ENCODE measurements around the gene ASB15. TPM values are rescaled to one million over a fixed set of nuclear protein-coding genes. Genes with fewer than 3 reads are reported as not detected.

Gene ASB15
- polyA plus RNA-seq, 3 donors = not detected

DNA sequence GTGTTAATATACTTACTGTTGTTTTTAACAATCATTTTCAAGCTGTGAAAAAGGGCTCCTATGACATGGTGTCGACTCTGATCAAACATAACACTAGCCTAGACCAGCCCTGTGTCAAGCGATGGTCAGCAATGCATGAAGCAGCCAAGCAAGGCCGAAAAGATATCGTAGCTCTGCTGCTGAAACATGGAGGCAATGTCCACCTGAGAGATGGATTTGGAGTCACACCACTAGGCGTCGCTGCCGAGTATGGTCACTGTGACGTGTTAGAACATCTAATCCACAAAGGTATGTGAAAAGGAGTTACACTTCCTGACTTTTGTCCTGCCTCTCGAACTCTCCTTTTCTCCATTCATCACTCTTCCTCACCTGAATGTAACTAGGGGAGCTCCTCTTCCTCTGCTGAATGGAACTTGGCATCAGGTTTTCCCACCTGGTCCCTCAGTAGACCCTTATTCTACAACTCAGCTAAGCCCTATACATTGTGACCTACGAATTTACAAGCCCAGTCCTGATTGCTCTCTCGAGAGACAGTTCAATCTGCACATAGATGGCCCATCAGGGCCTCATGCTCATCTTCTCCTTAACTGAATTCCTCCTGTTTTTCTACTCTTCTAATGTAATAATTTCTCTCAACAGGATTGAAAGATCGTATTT is 23.0 kb downstream of the ASB15 start:
- Histone ChIP-seq H3K79me2 (ENCODE audit: insufficient read depth, low read length) (no peaks in the 10 kb centered on the region), H3K4me1 (ENCODE audit: control insufficient read depth in 1 of 2, insufficient read depth in 2 of 2, low read length in 2 of 2) (no peaks in the 10 kb centered on the region), H2AFZ (ENCODE audit: insufficient read depth, low read depth, low read length, poor library complexity, severe bottlenecking) (no peak overlapping the region), H3K9ac (ENCODE audit: insufficient read depth, low read length, poor library complexity, severe bottlenecking) (no peak overlapping the region), H3K36me3 (replicated peaks in 1 of 2; ENCODE audit: control insufficient read depth in 1 of 2, insufficient read depth in 2 of 2, low read length in 2 of 2) (no peaks in the 10 kb centered on the region), H3K4me3 (replicated peaks in 1 of 3; ENCODE audit: low read depth in 2 of 3, low read length in 3 of 3) (no peak overlapping the region), H3K4me2 (replicated peaks; ENCODE audit: extremely low read depth, low read length, poor library complexity, severe bottlenecking) (no peak overlapping the region), H3K27ac (ENCODE audit: low read depth in 1 of 2, low read length in 2 of 2) (no peak overlapping the region), H3K9me3 (replicated peaks in 1 of 2; ENCODE audit: control insufficient read depth in 1 of 2, insufficient read depth in 1 of 2, low read length in 2 of 2) (no peaks in the 10 kb centered on the region), H4K20me1 (ENCODE audit: insufficient read depth, low read length) (no peaks in the 10 kb centered on the region), H3K27me3 (ENCODE audit: control insufficient read depth in 2 of 2, insufficient read depth in 2 of 2, low read length in 2 of 2) (no peaks in the 10 kb centered on the region)
- WGBS (ENCODE audit: insufficient coverage) = 87% methylated on average over 5 of the region's 12 CpGs
- peaks cover 0 to 3% (median 0%) of the 10 kb centered on the region in 7 donors for H3K9me3 Mint-ChIP-seq
- no peaks in the 10 kb centered on the region for H3K36me3 Mint-ChIP-seq
- H3K4me3 Mint-ChIP-seq = no peak overlapping the region
- peak; percentile 7 to 47 (median 39) for DNase-seq
- intact Hi-C loops (cut with micrococcal nuclease) = no loop called here
- TF ChIP-seq, protein P1, sequence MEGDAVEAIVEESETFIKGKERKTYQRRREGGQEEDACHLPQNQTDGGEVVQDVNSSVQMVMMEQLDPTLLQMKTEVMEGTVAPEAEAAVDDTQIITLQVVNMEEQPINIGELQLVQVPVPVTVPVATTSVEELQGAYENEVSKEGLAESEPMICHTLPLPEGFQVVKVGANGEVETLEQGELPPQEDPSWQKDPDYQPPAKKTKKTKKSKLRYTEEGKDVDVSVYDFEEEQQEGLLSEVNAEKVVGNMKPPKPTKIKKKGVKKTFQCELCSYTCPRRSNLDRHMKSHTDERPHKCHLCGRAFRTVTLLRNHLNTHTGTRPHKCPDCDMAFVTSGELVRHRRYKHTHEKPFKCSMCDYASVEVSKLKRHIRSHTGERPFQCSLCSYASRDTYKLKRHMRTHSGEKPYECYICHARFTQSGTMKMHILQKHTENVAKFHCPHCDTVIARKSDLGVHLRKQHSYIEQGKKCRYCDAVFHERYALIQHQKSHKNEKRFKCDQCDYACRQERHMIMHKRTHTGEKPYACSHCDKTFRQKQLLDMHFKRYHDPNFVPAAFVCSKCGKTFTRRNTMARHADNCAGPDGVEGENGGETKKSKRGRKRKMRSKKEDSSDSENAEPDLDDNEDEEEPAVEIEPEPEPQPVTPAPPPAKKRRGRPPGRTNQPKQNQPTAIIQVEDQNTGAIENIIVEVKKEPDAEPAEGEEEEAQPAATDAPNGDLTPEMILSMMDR (IDR thresholded peaks at IDR 0.05) = peak; percentile 79
- H3K27me3 Mint-ChIP-seq (ENCODE audit: low read depth in 3 of 3) = peaks cover 0 to 2% (median 2%) of the 10 kb centered on the region in 3 donors
- no peaks in the 10 kb centered on the region for H3K4me1 Mint-ChIP-seq
- no peak overlapping the region for H3K27ac Mint-ChIP-seq

GRCh38 chr7:123625254-123625653 is 23.6 kb downstream of the ASB15 start:
- Histone ChIP-seq H3K36me3 (replicated peaks in 1 of 2; ENCODE audit: control insufficient read depth in 1 of 2, insufficient read depth in 2 of 2, low read length in 2 of 2) (no peaks in the 10 kb centered on the region), H3K4me3 (replicated peaks in 1 of 3; ENCODE audit: low read depth in 2 of 3, low read length in 3 of 3) (no peak overlapping the region), H3K9me3 (replicated peaks in 1 of 2; ENCODE audit: control insufficient read depth in 1 of 2, insufficient read depth in 1 of 2, low read length in 2 of 2) (no peaks in the 10 kb centered on the region), H3K27ac (ENCODE audit: low read depth in 1 of 2, low read length in 2 of 2) (no peak overlapping the region), H3K4me2 (replicated peaks; ENCODE audit: extremely low read depth, low read length, poor library complexity, severe bottlenecking) (no peak overlapping the region), H3K79me2 (ENCODE audit: insufficient read depth, low read length) (no peaks in the 10 kb centered on the region), H3K4me1 (ENCODE audit: control insufficient read depth in 1 of 2, insufficient read depth in 2 of 2, low read length in 2 of 2) (no peaks in the 10 kb centered on the region), H2AFZ (ENCODE audit: insufficient read depth, low read depth, low read length, poor library complexity, severe bottlenecking) (no peak overlapping the region), H3K9ac (ENCODE audit: insufficient read depth, low read length, poor library complexity, severe bottlenecking) (no peak overlapping the region), H4K20me1 (ENCODE audit: insufficient read depth, low read length) (no peaks in the 10 kb centered on the region), H3K27me3 (ENCODE audit: control insufficient read depth in 2 of 2, insufficient read depth in 2 of 2, low read length in 2 of 2) (no peaks in the 10 kb centered on the region)
- H3K27me3 Mint-ChIP-seq (ENCODE audit: low read depth in 3 of 3) = peaks cover 0 to 2% (median 2%) of the 10 kb centered on the region in 3 donors
- H3K27ac Mint-ChIP-seq = peak overlapping the region in 1 of 7 donors; percentile 3
- no peak overlapping the region for H3K4me3 Mint-ChIP-seq
- H3K4me1 Mint-ChIP-seq = no peaks in the 10 kb centered on the region
- intact Hi-C loops (cut with micrococcal nuclease) = no loop called here
- H3K9me3 Mint-ChIP-seq = peaks cover 0 to 3% (median 0%) of the 10 kb centered on the region in 7 donors
- TF ChIP-seq, protein P1 (IDR thresholded peaks at IDR 0.05) = no peak
- 89% methylated on average over 2 of the region's 2 CpGs for WGBS (ENCODE audit: insufficient coverage)
- DNase-seq = no peak
- no peaks in the 10 kb centered on the region for H3K36me3 Mint-ChIP-seq

All from CD14-positive monocyte (primary cell).